RWPE2 (cell line): ENCODE results near the gene MIR17HG.

ENCODE experiments used
- ATAC-seq: fragments of 200-7000 bp; cut with Tn5 transposase; 3 replicates; pipeline ENCODE4 v1.9.1; 2021; ENCODE audit warnings: low read depth
- DNase-seq: peaks from one replicate; pipeline ENCODE4 v3.0.0-alpha.2; 2020; ENCODE audit warnings: low spot score
- H3K27ac ChIP-seq: fragments of 450-650 bp; 2 replicates; pipeline ENCODE4 v1.5.1; 2017; ENCODE audit warnings: mild to moderate bottlenecking; ENCODE audit not compliant: poor library complexity, severe bottlenecking
- H3K27me3 ChIP-seq: fragments of 250-450 bp; sonication (Bioruptor Pico); 2 replicates; pipeline ENCODE4 v1.5.1; 2021; ENCODE audit warnings: mild to moderate bottlenecking, moderate library complexity; ENCODE audit not compliant: insufficient read depth, poor library complexity, severe bottlenecking
- H3K36me3 ChIP-seq: fragments of 250-450 bp; sonication (Bioruptor Pico); 2 replicates; pipeline ENCODE4 v1.5.1; 2020; ENCODE audit warnings: low read depth, mild to moderate bottlenecking, moderate library complexity
- H3K4me1 ChIP-seq: fragments of 250-450 bp; sonication (Bioruptor Pico); 2 replicates; pipeline ENCODE4 v1.5.1; 2021; ENCODE audit warnings: mild to moderate bottlenecking, moderate library complexity; ENCODE audit not compliant: insufficient read depth, poor library complexity, severe bottlenecking
- H3K4me3 ChIP-seq: fragments of 250-450 bp; sonication (Bioruptor Pico); 2 replicates; pipeline ENCODE4 v1.5.1; 2021; ENCODE audit warnings: mild to moderate bottlenecking, moderate library complexity; ENCODE audit not compliant: severe bottlenecking
- H3K9me3 ChIP-seq: fragments of 250-450 bp; sonication (Bioruptor Pico); 2 replicates; pipeline ENCODE4 v1.5.1; 2021; ENCODE audit warnings: mild to moderate bottlenecking, moderate library complexity; ENCODE audit not compliant: severe bottlenecking
- TF ChIP-seq, protein P1 (sequence below): fragments of 450-650 bp; IDR thresholded peaks from one replicate; pipeline ENCODE4 v1.5.1; 2017; ENCODE audit warnings: mild to moderate bottlenecking, moderate library complexity; ENCODE audit not compliant: poor library complexity, severe bottlenecking

MIR17HG gene

DNA sequence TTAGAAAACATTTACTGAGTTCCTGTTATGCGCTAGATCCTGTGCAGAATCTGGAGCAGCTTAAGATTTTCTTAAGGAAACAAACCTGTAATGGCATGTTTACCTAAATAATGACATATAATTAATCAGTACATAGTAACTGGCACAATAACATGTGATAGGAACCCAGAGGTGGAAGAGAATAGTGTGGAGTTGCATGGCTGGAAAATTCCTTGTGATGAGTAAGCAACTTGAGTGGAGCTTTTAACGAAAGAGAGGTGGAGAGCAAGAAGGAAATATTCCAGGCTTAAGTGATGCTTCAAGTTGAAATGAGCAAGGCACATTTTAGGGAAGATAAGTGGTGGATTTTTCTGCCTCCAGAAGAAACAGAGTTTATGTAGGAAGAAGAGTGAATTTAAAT, 41.7 kb downstream of the MIR17HG start:
- Histone ChIP-seq H3K36me3 (no peaks in the 10 kb centered on the region), H3K9me3 (no peaks in the 10 kb centered on the region), H3K4me3 (no peak overlapping the region), H3K4me1 (no peaks in the 10 kb centered on the region), H3K27me3 (peaks cover 26% of the 10 kb centered on the region), H3K27ac (no peak overlapping the region)
- DNase-seq, result no peak
- ATAC-seq, result no peak
- TF ChIP-seq, protein P1, sequence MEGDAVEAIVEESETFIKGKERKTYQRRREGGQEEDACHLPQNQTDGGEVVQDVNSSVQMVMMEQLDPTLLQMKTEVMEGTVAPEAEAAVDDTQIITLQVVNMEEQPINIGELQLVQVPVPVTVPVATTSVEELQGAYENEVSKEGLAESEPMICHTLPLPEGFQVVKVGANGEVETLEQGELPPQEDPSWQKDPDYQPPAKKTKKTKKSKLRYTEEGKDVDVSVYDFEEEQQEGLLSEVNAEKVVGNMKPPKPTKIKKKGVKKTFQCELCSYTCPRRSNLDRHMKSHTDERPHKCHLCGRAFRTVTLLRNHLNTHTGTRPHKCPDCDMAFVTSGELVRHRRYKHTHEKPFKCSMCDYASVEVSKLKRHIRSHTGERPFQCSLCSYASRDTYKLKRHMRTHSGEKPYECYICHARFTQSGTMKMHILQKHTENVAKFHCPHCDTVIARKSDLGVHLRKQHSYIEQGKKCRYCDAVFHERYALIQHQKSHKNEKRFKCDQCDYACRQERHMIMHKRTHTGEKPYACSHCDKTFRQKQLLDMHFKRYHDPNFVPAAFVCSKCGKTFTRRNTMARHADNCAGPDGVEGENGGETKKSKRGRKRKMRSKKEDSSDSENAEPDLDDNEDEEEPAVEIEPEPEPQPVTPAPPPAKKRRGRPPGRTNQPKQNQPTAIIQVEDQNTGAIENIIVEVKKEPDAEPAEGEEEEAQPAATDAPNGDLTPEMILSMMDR, result no peak

DNA sequence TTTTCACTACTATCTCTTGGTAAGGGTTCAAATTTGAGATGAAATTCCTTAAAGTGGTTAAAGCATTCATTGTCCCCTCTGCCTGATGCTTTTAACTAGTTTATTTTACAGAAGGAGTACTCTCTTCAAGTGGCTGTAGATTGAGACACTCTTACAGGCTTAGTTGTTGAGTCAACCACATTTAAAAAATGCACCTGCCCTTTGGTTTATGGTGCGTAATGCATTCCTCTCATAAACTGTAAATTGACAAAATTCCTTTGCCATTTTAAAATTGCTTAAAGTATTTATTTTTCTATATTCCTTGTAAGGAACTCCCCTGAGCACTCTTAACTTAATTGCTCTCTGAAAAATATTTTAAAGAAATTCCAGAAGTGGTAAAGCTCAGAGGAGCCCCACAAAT, 50.1 kb downstream of the MIR17HG start:
- TF ChIP-seq, protein P1, result no peak
- Histone ChIP-seq H3K27ac (no peak overlapping the region), H3K36me3 (no peaks in the 10 kb centered on the region), H3K27me3 (peaks cover 78% of the 10 kb centered on the region), H3K4me3 (no peak overlapping the region), H3K9me3 (peaks cover under 1% of the 10 kb centered on the region), H3K4me1 (peaks cover 5% of the 10 kb centered on the region)
- ATAC-seq (no peak), DNase-seq (no peak)

DNA sequence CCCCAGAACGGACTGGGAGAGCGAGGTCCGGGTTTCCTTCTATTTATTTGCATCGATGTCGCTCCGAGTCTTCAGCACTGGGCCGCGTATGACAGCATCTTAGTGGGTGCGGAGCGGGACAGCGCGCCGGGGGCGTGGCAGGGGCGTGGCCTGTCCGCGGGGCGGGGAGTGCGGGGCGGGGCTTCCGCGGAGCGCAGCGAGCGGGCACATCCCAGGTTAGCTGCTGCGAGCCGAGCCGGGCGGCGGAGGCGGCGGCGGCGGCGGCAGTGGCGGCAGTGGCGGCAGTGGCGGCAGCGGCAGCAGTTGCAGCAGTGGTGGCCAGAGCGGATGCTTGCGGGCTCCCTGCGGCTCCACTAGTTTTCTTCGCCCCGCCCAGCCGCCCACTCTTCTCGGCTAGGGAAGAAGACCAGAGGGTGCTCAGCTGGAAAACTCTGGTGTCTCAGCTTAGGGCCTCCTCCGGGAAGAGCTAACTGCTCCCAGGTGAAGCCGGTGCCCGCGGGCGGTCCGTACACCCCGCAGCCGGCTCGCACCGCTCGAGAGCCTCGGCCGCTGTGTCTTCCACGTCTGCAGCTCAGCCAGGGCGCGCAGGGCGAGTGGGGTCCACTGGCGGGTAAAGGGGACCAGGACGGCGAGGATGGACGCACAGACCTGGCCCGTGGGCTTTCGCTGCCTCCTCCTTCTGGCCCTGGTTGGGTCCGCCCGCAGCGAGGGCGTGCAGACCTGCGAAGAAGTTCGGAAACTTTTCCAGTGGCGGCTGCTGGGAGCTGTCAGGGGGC, 51.1 kb downstream of the MIR17HG start, which contains the start of gene GPC5:
GPC5 (plus strand) TSS at position 209 of the 776 bp plus-strand sequence.
- Histone ChIP-seq H3K36me3 (no peaks in the 10 kb centered on the region), H3K4me1 (peaks cover 5% of the 10 kb centered on the region), H3K27me3 (peaks cover 75% of the 10 kb centered on the region), H3K9me3 (peaks cover 2% of the 10 kb centered on the region), H3K27ac (no peak within 1 kb of the TSS), H3K4me3 (peak within 1 kb of the TSS; percentile 34)
- TF ChIP-seq, protein P1, result no peak
- ATAC-seq, result peak; percentile 96
- no peak for DNase-seq

DNA sequence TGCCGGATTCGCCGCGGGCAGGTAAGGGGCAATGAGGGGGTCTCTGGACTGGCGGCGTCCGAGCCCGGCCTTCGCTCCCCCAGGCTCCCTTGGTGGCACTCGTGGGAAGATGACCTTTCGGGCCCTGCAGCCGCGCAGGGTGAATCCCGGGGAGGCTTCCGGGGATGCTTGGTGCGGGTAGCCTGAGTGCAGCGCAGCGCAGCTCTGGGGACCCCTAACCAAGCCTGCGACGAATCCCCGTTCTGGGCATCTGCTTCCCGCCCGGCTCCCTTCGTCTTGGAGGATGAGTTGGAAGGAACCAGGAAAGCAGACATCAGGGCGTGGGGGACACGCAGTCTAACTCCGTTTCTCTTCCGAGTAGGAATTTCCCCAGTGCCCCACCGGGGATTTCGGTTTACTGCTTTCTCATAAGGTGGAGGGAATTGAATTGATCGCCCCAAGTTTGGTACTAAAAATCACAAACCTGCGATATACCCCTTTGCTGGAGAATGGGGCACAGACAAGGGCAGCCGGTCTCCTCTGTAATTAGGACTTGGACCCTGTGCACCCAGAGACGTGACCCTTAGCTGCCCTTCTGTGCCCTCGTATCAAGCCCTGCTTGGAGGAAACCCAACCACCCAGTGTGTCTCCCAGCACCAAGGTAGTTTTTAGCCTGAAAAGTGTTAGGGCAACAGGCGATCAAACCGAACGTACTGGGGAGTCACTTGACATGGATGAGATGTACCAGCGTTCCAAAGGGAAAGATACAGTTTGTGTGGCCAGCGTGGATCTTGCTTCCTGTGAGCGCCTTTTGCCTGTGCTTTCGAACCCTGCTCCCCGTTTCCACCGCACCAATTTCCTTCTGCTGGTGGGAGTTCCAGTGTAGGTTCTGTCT, 51.9 kb downstream of the MIR17HG start:
- Histone ChIP-seq H3K9me3 (peaks cover 2% of the 10 kb centered on the region), H3K27me3 (peaks cover 72% of the 10 kb centered on the region), H3K27ac (no peak overlapping the region), H3K4me3 (no peak overlapping the region), H3K36me3 (no peaks in the 10 kb centered on the region), H3K4me1 (peaks cover 5% of the 10 kb centered on the region)
- no peak for ATAC-seq
- no peak for DNase-seq
- TF ChIP-seq, protein P1, result no peak
